Measurements from ENCODE around the gene HNRNPA0.

DNA sequence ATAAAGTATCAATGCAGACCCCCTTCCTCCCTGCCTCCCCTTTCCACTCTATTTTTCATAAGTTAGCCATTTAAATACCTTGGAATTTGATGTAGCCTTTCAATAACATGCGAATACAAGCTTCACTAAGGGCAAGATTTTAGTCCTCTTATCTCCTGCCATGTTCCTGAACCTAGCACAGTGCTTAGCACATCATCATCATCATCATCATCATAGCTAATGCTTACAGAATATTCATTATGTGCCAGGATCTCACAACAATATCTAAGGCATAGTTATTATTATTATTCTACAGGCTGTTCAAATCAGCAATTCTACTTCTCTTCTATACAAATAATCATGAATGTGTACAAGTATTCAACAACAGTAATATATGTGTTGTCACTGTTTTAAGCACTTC, 38.7 kb downstream of the HNRNPA0 start:
- TF ChIP-seq, protein P1, sequence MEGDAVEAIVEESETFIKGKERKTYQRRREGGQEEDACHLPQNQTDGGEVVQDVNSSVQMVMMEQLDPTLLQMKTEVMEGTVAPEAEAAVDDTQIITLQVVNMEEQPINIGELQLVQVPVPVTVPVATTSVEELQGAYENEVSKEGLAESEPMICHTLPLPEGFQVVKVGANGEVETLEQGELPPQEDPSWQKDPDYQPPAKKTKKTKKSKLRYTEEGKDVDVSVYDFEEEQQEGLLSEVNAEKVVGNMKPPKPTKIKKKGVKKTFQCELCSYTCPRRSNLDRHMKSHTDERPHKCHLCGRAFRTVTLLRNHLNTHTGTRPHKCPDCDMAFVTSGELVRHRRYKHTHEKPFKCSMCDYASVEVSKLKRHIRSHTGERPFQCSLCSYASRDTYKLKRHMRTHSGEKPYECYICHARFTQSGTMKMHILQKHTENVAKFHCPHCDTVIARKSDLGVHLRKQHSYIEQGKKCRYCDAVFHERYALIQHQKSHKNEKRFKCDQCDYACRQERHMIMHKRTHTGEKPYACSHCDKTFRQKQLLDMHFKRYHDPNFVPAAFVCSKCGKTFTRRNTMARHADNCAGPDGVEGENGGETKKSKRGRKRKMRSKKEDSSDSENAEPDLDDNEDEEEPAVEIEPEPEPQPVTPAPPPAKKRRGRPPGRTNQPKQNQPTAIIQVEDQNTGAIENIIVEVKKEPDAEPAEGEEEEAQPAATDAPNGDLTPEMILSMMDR (IDR thresholded peaks at IDR 0.05): no peak
- TF ChIP-seq EZH2 (IDR thresholded peaks at IDR 0.05; ENCODE audit: borderline replicate concordance, insufficient read depth, low read depth, low read length, poor library complexity, severe bottlenecking): no peak

Data from B cell (primary cell).